OCI-LY7 (cell line): ENCODE results near the gene MSN. TPM values are rescaled to one million over a fixed set of nuclear protein-coding genes. Genes with fewer than 3 reads are reported as not detected.
"Not testable (repeated sequence)": the region's sequence is repeated elsewhere in the genome, so short reads cannot be mapped to it uniquely, and the experiment has no call there.

Experiments
- BruUV-seq: library from RNA; stranded (reverse); fragments of 400-500 nt; replicated peaks from 2 replicates; lab custom pipeline; 2021; lab: Mats Ljungman, UMichigan
- CTCF ChIA-PET: fragments of 300-600 bp; sonication (Branson Sonifier 250); formaldehyde crosslinking; loops from one replicate; lab custom pipeline; 2022; ENCODE audit warnings: antibody characterized with exemption; ENCODE audit not compliant: unreplicated experiment; lab: Charles Lee
- POLR2A ChIA-PET: fragments of 300-600 bp; sonication (Branson Sonifier 250); formaldehyde crosslinking; loops from one replicate; lab custom pipeline; 2022; ENCODE audit warnings: antibody characterized with exemption; lab: Charles Lee
- DNase-seq: peaks from one replicate; pipeline ENCODE4 v3.0.0-alpha.2; 2015; ENCODE audit warnings: low spot score
- H2AFZ ChIP-seq: fragments of 200-600 bp; sonication (generic), shearing (Covaris generic); 2 replicates; pipeline ENCODE4 v1.6.1; 2014; ENCODE audit warnings: mild to moderate bottlenecking, antibody characterized with exemption, low read length, moderate library complexity
- H3K27ac ChIP-seq: fragments of 200-600 bp; sonication (generic); 2 replicates; pipeline ENCODE4 v1.5.1; 2014; ENCODE audit warnings: mixed run types, low read depth, mild to moderate bottlenecking, moderate library complexity, low read length, inconsistent platforms; ENCODE audit not compliant: poor library complexity, severe bottlenecking
- H3K36me3 ChIP-seq: fragments of 200-600 bp; sonication (generic); 2 replicates; pipeline ENCODE4 v1.6.1; 2014; ENCODE audit warnings: mild to moderate bottlenecking, antibody characterized with exemption, low read length, moderate library complexity, mixed read lengths; ENCODE audit not compliant: insufficient read depth
- H3K4me1 ChIP-seq: fragments of 200-600 bp; sonication (generic); 2 replicates; pipeline ENCODE4 v1.5.1; 2014; ENCODE audit warnings: mild to moderate bottlenecking, low read length; ENCODE audit not compliant: insufficient read depth, poor library complexity, severe bottlenecking
- H3K4me2 ChIP-seq: fragments of 200-600 bp; sonication (generic); 2 replicates; pipeline ENCODE4 v1.6.1; 2014; ENCODE audit warnings: mild to moderate bottlenecking, low read length
- H3K4me3 ChIP-seq: fragments of 200-600 bp; sonication (generic); 2 replicates; pipeline ENCODE4 v1.5.1; 2014; ENCODE audit warnings: mild to moderate bottlenecking, low read depth, low read length; ENCODE audit not compliant: poor library complexity, severe bottlenecking
- H3K79me2 ChIP-seq: fragments of 200-600 bp; sonication (generic); 2 replicates; pipeline ENCODE4 v1.6.1; 2016; ENCODE audit warnings: low read depth, mild to moderate bottlenecking, low read length, moderate library complexity, mixed read lengths; ENCODE audit not compliant: insufficient read depth
- H3K9me2 ChIP-seq: fragments of 200-600 bp; sonication (generic); 2 replicates; pipeline ENCODE4 v1.6.1; 2016; ENCODE audit warnings: mild to moderate bottlenecking, low read length, mixed read lengths; ENCODE audit not compliant: insufficient read depth
- H3K9me3 ChIP-seq: fragments of 200-600 bp; sonication (generic); 2 replicates; pipeline ENCODE4 v1.6.1; 2014; ENCODE audit warnings: mild to moderate bottlenecking, mixed run types, low read length, mixed read lengths
- H4K20me1 ChIP-seq: fragments of 200-600 bp; sonication (generic); 2 replicates; pipeline ENCODE4 v1.6.1; 2014; ENCODE audit warnings: mild to moderate bottlenecking, antibody characterized with exemption, low read length, moderate library complexity, mixed read lengths; ENCODE audit not compliant: insufficient read depth
- EZH2phosphoT487 ChIP-seq: fragments of 200-600 bp; sonication (generic); IDR thresholded peaks from 2 replicates; pipeline ENCODE4 v1.6.1; 2018; ENCODE audit warnings: low read depth, borderline replicate concordance, mild to moderate bottlenecking, mixed run types, antibody characterized with exemption, low read length, moderate library complexity, mixed read lengths
- intact Hi-C: fragments of 100-400 bp; cut with micrococcal nuclease; formaldehyde crosslinking; loops from one replicate; pipeline ENCODE4 v1.10.0; 2022; ENCODE audit not compliant: unreplicated experiment
- total RNA-seq, 2 experiments: library from RNA; depleted of rRNA in 1 of 2; stranded (reverse); fragments of >200 nt in 1 of 2; shearing (Covaris generic) in 1 of 2; gene quantifications; 2 replicates each; pipeline ENCODE4 v1.2.3, GENCODE V29; 2014 to 2022
- TF ChIP-seq, protein P1 (sequence below): fragments of 200-600 bp; sonication (generic); conservative IDR thresholded peaks from 2 replicates; pipeline ENCODE4 v1.5.1; 2014; ENCODE audit warnings: mild to moderate bottlenecking, antibody characterized with exemption, low read length, moderate library complexity, mixed read lengths

MSN gene
- total RNA-seq, 2 experiments from 2014 or later: 95.8 to 143 TPM

DNA sequence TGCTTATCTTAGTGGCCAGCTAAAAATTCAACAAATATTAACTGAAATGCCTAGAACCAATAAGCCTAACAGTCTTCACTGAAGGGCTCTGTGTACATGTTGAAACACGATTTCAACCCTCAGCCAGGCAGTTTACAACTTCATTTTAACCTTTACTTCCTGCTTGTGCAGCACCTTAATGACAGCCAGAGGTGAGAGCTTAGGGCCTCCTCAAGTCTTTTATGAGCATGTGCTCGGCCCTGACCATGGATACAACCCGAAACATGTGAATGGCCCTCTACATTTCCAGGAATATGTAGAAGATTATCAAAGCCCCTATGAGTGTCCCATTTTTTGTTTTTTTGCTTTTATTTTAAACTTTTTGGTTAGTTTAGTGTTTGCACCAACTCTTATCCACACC lies 88.3 kb downstream of the MSN start:
- BruUV-seq: no TSS peak
- no peaks in the 10 kb centered on the region for H3K36me3 ChIP-seq
- no peaks in the 10 kb centered on the region for H3K4me1 ChIP-seq
- no peak for DNase-seq
- no peak overlapping the region for H2AFZ ChIP-seq
- TF ChIP-seq, protein P1, sequence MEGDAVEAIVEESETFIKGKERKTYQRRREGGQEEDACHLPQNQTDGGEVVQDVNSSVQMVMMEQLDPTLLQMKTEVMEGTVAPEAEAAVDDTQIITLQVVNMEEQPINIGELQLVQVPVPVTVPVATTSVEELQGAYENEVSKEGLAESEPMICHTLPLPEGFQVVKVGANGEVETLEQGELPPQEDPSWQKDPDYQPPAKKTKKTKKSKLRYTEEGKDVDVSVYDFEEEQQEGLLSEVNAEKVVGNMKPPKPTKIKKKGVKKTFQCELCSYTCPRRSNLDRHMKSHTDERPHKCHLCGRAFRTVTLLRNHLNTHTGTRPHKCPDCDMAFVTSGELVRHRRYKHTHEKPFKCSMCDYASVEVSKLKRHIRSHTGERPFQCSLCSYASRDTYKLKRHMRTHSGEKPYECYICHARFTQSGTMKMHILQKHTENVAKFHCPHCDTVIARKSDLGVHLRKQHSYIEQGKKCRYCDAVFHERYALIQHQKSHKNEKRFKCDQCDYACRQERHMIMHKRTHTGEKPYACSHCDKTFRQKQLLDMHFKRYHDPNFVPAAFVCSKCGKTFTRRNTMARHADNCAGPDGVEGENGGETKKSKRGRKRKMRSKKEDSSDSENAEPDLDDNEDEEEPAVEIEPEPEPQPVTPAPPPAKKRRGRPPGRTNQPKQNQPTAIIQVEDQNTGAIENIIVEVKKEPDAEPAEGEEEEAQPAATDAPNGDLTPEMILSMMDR: no peak
- H3K9me2 ChIP-seq: no peaks in the 10 kb centered on the region
- no peak overlapping the region for H3K4me3 ChIP-seq
- H4K20me1 ChIP-seq: no peaks in the 10 kb centered on the region
- ChIA-PET POLR2A (interaction anchor here (0.6 kb wide), 1 partner anchor 161 kb away, joined by 3 read pairs; no protein-coding TSS in a partner anchor), CTCF (no interaction called here)
- H3K9me3 ChIP-seq: no peaks in the 10 kb centered on the region
- H3K79me2 ChIP-seq: no peaks in the 10 kb centered on the region
- intact Hi-C loops: no loop called here
- no peak overlapping the region for H3K27ac ChIP-seq
- H3K4me2 ChIP-seq: no peak overlapping the region

DNA sequence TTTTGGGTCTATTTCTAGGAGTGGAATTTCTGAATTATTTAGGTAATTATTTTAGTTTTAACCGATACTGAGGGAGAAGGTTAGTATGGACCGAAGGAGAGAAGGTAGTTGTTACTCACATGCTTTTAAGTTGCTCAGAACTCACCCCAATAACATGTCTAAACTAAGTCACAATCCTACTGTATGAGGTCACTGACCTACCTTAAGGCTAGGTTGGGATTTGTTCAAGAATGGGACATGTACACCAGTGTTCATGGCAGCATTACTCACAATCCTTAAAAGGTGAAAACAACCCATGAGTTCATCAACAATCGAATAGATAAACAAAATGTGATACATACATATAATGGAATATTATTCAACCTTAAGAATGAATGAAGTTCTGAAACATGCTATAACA lies 90.5 kb downstream of the MSN start:
- Histone ChIP-seq H3K9me3 (no peaks in the 10 kb centered on the region), H3K4me1 (no peaks in the 10 kb centered on the region), H3K9me2 (no peaks in the 10 kb centered on the region), H3K36me3 (no peaks in the 10 kb centered on the region), H3K4me3 (no peak overlapping the region), H3K4me2 (no peak overlapping the region), H3K79me2 (no peaks in the 10 kb centered on the region), H3K27ac (no peak overlapping the region), H2AFZ (no peak overlapping the region), H4K20me1 (no peaks in the 10 kb centered on the region)
- POLR2A ChIA-PET: interaction anchor here (1.1 kb wide), 1 partner anchor 7 kb away, joined by 3 read pairs; no protein-coding TSS in a partner anchor
- BruUV-seq: no TSS peak
- no peak for DNase-seq
- CTCF ChIA-PET: no interaction called here
- intact Hi-C loops: no loop called here
- TF ChIP-seq, protein P1: no peak
- no peak for TF ChIP-seq EZH2phosphoT487

DNA sequence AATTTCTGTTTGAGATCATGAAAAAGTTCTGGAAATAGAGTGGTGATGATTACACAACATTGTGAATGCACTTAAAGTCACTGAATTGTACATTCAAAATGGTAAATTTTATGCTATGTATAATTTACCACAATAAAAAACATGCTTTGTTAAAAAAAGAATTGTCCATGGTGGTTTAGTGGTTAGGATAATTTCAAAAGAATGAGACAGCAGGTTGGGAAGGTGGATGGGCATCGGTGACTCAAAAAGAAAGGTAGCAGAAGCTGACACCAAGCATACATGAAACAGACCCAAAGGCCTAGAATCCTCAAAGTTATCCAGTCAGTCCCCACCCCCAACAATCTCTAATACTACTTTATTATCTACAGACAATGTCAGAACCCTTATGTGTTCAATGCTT lies 91.1 kb downstream of the MSN start:
- Histone ChIP-seq H3K79me2 (no peaks in the 10 kb centered on the region), H3K9me3 (no peaks in the 10 kb centered on the region), H3K9me2 (no peaks in the 10 kb centered on the region), H3K27ac (no peak overlapping the region), H3K4me2 (no peak overlapping the region), H3K36me3 (no peaks in the 10 kb centered on the region), H4K20me1 (no peaks in the 10 kb centered on the region), H2AFZ (no peak overlapping the region), H3K4me3 (no peak overlapping the region), H3K4me1 (no peaks in the 10 kb centered on the region)
- no peak for TF ChIP-seq EZH2phosphoT487
- TF ChIP-seq, protein P1: no peak
- CTCF ChIA-PET: no interaction called here
- DNase-seq: no peak
- intact Hi-C loops: no loop called here
- POLR2A ChIA-PET: interaction anchor here (1.1 kb wide), 1 partner anchor 8 kb away, joined by 3 read pairs; no protein-coding TSS in a partner anchor
- no TSS peak for BruUV-seq

DNA sequence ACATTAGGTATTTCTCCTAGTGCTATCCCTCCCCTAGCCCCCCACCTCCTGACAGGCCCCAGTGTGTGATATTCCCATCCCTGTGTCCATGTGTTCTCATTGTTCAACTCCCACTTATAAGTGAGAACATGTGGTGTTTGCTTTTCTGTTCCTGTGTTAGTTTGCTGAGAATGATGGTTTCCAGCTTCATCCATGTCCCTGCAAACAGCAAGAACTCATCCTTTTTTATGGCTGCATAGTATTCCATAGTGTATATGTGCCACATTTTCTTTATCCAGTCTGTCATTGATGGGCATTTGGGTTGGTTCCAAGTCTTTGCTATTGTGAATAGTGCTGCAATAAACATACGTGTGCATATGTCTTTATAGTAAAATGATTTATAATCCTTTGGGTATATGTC lies 92.1 kb downstream of the MSN start:
- DNase-seq, intact Hi-C loops, H3K9me3 ChIP-seq, BruUV-seq, H3K4me1 ChIP-seq, H3K36me3 ChIP-seq, H4K20me1 ChIP-seq, H3K27ac ChIP-seq, H2AFZ ChIP-seq, H3K4me2 ChIP-seq, H3K4me3 ChIP-seq, CTCF ChIA-PET, H3K79me2 ChIP-seq, H3K9me2 ChIP-seq, POLR2A ChIA-PET: not testable (repeated sequence)
